ENCODE results near the gene S100A3.
"Not testable (repeated sequence)": the region's sequence is repeated elsewhere in the genome, so short reads cannot be mapped to it uniquely, and the experiment has no call there.

S100A3 gene

DNA sequence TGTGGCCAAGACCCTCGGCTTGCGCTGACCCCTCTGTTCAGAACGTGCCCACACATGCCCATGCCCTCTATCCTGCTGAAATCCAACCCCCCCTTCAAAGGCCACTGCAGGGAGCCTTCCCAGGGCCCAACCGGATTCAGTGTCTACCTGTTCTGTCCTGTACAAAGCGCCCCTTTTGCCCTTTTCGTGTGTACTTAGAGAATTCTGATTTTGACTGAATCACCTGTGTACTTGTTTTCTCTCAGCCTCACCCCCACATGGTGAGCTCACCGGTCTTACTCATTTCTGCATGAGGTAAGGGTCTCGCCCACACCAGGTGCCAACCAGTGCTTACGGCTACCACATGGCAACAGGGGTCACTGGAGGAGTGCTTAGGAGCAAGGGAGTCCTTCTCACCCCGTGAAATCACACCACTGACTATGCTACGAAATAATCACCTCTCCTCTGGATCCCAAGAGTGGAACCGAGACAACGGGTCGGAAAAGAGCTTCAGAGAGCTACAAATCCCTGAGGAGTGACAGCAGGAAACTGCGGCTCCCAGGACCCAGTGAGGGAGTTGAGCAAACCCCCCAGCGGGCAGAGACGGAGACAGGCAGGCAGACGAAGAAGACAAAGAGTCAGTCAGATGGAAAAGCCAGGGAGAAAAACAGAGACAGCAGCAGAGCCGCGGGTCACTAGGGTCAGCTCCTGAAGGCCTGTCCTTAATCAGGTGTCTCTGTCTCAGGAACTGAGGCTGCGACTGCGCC is 18.7 kb upstream of the S100A3 start:
- DNase-seq (ENCODE audit: insufficient read length), result no peak
- TF ChIP-seq TAF1 (IDR thresholded peaks at IDR 0.05; ENCODE audit: borderline replicate concordance, low read depth, low read length), result no peak
- no peak for FAIRE-seq

DNA sequence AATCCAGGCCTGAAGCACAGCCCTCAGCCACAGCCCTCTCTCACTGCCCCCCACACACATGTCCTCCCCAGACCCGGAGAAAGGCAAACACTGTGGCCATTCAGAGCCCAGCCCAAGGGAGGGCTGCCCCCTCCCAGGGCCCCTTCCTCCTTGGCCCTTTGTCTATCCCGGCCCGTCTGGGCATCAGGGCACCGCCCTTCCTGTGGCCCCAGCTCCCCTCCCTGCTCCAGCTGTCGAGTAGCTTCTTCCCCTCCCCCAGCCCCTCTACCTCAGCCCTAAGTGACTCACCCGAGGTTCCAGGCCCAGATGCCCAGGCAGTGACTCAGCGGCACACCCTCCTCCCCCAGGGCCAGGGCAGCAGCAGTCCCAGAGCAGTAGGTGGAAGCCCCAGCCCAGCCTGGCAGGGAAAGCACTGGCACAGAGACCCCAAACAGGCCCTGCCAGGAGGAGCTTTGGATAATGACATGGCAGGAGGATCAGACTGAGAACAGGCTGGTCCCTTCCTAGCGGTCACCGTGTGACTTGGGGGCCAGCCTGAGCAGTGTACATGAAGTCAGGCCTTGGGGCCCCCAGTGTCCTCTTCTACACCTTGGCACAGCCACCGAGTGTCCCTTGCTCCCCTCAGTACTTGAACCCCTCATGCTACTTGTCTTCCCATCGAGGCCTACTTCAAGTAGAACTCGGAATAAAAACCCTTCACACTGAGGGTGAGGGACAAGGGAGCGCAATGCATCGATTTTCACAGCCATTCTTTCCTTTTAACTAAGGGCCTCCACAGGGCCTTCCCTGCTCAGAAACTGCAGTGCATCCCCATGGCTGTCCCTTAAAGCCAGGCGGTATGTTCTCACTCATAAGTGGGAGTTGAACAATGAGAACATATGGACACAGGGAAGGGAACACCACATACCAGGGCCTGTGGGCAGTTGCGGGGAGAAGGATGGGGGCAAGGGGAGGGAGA is 17.6 kb upstream of the S100A3 start:
- DNase-seq (ENCODE audit: insufficient read length), result no peak
- TF ChIP-seq TAF1 (IDR thresholded peaks at IDR 0.05; ENCODE audit: borderline replicate concordance, low read depth, low read length) (no peak), POLR2AphosphoS5 (IDR thresholded peaks at IDR 0.05; ENCODE audit: low read depth, low read length) (no peak)
- no peak for FAIRE-seq

DNA sequence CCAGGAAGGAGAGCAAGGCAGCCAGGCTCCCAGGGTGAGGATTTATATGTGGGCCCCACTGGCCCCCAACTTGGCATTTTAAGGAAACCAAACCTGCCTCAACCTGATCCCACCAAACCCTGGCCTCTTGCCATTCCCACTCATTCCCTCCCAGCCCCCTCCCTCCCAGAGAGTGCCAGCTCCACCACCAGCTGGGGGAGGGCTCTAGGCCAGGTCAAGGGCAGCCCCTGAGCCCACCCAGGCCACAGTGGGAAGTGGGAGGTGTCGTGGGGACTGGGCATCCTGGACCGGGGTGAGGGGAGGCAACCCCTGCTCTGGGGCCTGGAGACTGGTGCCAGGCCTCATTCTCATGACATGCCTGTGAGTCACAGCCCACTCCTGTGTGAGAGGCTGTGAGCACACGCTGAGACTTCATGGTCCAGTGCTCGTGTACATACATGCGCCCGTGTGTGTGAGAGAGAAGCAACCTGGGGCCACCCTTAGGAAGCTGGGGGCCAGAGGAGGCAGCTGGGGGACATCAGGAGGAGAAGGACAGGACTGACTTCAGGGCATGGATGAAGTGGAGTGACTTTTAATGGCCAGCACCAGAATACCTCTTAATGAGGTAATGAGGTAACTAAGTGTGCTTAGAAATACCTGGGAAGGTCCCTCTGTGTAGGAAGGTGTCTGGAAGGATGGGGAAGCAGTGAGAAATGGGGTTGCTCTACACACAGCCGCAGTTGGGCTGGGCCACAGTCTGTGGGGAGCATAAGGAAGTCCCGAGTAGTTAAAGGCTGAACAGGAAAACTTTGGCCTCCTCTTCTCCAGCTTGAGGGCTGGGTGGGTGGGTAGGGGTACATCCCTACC is 16.7 kb upstream of the S100A3 start, which contains the start of gene S100A2:
S100A2 (minus strand) TSS at position 316 of the 846 bp plus-strand sequence. CDS start 1,967 bp downstream, outside the sequence.
- TF ChIP-seq POLR2AphosphoS5 (IDR thresholded peaks at IDR 0.05; ENCODE audit: low read depth, low read length), result no peak
- no peak for TF ChIP-seq TAF1 (IDR thresholded peaks at IDR 0.05; ENCODE audit: borderline replicate concordance, low read depth, low read length)
- TF ChIP-seq POLR2A (IDR thresholded peaks at IDR 0.05; ENCODE audit: low read depth, low read length), result no peak
- FAIRE-seq (no peak), DNase-seq (ENCODE audit: insufficient read length) (peak; percentile 55)

DNA sequence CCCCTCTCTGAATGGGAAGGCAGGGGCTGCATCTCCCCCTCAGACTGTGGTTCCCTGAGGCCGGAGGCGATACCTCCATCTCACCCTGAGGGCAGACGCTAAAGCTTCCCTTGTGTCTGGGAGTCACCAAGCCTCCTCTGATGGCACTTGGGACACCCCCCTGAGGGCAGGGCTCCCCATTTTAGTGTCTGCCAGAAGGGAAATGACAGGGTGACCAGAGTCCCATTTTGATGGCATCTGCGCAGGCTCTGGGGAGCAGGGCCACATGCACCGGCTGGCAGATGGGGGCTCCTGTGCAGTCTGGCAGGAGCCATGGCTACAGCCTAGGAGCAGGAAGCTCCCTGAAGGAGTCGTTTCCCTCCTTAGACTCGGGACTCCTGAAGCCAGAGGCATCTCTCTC is 14.9 kb upstream of the S100A3 start:
- FAIRE-seq, result no peak
- DNase-seq (ENCODE audit: insufficient read length), result no peak
- no peak for TF ChIP-seq POLR2AphosphoS5 (IDR thresholded peaks at IDR 0.05; ENCODE audit: low read depth, low read length)

DNA sequence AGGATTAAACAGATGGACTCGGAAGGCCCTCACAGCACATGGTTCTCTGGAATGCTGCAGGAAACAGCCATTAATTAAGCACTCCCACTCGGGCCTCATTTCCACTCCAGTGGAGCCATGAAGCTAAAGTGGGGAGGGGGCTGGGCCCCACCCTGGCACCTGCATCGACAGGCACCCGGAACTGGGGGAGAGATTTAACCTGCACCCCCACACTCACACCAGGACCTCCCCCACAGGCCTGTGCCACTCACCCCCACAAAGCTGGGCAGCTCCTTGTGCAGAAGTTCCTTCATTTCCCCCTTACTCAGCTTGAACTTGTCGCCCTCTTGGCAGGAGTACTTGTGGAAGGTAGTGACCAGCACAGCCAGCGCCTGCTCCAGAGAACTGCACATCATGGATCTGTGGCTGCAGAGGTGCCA is 14.4 kb upstream of the S100A3 start:
- DNase-seq (ENCODE audit: insufficient read length) (no peak), FAIRE-seq (no peak)
- no peak for TF ChIP-seq TAF1 (IDR thresholded peaks at IDR 0.05; ENCODE audit: borderline replicate concordance, low read depth, low read length)
- no peak for TF ChIP-seq POLR2AphosphoS5 (IDR thresholded peaks at IDR 0.05; ENCODE audit: low read depth, low read length)
- TF ChIP-seq POLR2A (IDR thresholded peaks at IDR 0.05; ENCODE audit: low read depth, low read length), result no peak

DNA sequence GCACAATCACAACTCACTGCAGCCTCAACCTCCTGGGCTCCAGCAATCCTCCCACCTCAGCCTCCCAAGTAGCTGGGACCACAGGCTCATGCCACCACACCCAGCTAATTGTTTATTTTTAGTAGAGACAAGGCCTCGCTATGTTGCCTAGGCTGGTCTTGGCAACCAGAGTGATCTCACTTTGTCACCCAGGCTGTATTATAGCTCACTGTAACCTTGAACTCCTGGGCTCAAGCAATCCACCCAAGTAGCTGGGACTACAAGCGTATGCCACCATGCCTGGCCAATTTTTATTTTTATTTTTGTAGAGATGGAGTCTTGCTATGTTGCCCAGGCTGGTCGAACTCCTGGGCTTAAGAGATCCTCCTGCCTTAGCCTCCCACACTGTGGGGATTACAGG is 13.0 kb upstream of the S100A3 start:
- not testable (repeated sequence) for FAIRE-seq; DNase-seq (ENCODE audit: insufficient read length)

DNA sequence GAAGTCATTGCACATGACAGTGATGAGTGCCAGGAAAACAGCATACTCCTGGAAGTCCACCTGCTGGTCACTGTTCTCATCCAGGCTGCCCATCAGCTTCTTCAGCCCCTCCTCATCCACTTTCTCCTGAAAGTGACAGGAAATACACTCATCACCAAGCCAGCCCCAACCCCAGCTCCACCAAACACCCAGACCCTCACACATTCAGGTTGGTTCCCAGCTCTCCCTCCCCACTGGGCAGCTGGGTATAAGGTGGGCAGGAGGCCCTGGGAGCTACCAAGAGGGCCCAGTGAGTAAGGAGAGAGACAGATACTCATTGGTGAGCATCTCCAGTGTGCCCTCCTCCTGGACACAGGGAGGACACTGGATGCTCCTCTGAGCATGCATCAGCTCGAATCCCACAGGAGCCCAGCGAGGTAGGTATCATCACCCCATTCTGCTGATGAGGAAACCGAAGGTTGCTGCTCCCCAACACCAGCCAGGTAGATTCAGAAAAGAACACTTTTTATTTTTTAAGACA is 12.5 kb upstream of the S100A3 start:
- DNase-seq (ENCODE audit: insufficient read length) (no peak), FAIRE-seq (no peak)
- TF ChIP-seq TAF1 (IDR thresholded peaks at IDR 0.05; ENCODE audit: borderline replicate concordance, low read depth, low read length), result no peak
- no peak for TF ChIP-seq POLR2A (IDR thresholded peaks at IDR 0.05; ENCODE audit: low read depth, low read length)
- TF ChIP-seq POLR2AphosphoS5 (IDR thresholded peaks at IDR 0.05; ENCODE audit: low read depth, low read length), result no peak

DNA sequence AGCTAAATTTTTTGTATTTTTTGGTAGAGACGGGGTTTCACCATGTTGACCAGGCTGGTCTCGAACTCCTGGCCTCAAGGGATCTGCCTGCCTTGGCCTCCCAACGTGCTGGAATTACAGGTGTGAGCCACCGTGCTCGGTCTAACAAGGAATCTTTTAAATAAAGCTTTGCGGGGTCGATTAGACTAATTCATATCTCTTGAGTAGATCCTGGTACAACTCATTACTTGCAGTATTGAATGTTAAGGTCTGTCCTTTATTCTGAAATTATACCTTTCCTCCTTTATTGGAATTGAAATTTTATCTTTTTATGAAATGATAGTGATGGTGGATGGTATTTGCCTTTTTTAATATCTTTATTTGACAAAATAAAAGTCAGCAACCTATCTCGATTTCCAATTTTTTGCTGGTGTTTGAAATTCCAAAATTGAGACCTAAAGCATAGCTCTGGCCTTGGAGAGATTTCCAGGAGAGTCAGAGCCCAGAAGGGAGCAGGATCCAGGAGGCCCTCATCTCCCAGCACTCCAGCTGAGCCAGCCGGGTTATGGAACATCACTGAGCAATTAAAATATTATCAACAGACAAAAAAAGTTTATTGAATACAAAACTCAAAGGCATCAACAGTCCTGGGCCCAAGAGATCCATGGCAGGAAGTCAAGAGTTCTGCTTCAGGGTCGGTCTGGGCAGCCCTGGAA is 11.9 kb upstream of the S100A3 start:
- DNase-seq (ENCODE audit: insufficient read length) (no peak), FAIRE-seq (no peak)
- TF ChIP-seq TAF1 (IDR thresholded peaks at IDR 0.05; ENCODE audit: borderline replicate concordance, low read depth, low read length), result no peak
- TF ChIP-seq POLR2AphosphoS5 (IDR thresholded peaks at IDR 0.05; ENCODE audit: low read depth, low read length), result no peak
- TF ChIP-seq POLR2A (IDR thresholded peaks at IDR 0.05; ENCODE audit: low read depth, low read length), result no peak

DNA sequence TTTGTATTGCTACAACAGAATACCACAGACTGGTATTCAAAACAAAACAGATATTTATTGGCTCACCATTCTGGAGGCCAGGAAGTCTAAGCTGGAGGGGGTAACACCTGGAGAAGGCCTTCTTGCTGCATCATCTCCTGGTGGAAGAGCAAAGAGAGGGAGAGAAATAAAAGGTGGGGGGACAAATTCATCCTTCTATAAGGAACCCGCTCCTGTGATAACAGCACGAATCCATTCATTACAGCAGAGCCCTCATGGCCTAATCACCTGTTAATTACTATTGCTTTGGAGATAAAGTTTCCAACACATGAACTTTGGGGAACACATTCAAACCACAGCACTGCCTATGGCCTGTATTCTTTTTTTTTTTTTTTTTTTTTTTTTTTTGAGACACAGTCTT is 11.2 kb upstream of the S100A3 start:
- TF ChIP-seq POLR2AphosphoS5 (IDR thresholded peaks at IDR 0.05; ENCODE audit: low read depth, low read length) (no peak), POLR2A (IDR thresholded peaks at IDR 0.05; ENCODE audit: low read depth, low read length) (no peak), TAF1 (IDR thresholded peaks at IDR 0.05; ENCODE audit: borderline replicate concordance, low read depth, low read length) (no peak)
- FAIRE-seq, result no peak
- DNase-seq (ENCODE audit: insufficient read length), result no peak

DNA sequence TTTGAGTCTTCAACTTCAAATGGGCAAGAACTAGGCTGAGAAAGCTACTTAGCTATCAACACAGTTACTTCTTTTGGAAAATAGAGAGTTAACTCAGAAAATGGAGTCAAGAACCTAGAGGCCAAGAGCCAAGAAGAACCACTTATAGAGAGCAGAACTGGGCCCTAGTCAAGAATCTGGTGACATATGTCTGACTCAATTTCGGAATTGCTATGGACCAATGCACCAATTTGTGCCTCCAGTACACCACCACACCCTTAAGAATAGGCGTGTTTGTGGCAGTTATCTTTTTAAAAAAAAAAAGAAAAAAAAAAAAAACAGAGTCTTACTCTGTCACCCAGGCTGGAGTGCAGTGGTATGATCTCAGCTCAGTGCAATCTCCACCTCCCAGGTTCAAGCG is 8.8 kb upstream of the S100A3 start:
- no peak for TF ChIP-seq POLR2A (IDR thresholded peaks at IDR 0.05; ENCODE audit: low read depth, low read length)
- TF ChIP-seq POLR2AphosphoS5 (IDR thresholded peaks at IDR 0.05; ENCODE audit: low read depth, low read length), result no peak
- TF ChIP-seq TAF1 (IDR thresholded peaks at IDR 0.05; ENCODE audit: borderline replicate concordance, low read depth, low read length), result no peak
- DNase-seq (ENCODE audit: insufficient read length) (no peak), FAIRE-seq (no peak)

DNA sequence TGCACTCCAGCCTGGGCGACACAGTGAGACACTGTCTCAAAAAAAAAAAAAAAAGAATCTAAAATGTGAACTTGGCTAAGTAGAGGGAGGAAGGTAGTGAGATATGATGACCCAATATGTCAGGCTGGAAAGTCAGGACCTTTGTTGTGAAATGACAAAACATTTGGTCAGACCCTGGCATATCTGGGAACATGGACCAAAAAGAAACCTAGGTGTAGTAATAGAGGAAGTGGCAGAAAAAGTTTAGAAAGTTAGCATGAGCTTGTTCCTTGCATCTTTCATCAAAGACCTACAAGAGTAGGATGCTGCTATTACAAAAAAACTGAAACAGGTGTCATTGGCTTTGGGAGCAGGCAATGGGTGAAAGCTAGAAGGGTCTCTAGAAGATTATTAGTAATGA is 7.3 kb upstream of the S100A3 start:
- no peak for FAIRE-seq
- no peak for DNase-seq (ENCODE audit: insufficient read length)
- no peak for TF ChIP-seq TAF1 (IDR thresholded peaks at IDR 0.05; ENCODE audit: borderline replicate concordance, low read depth, low read length)
- no peak for TF ChIP-seq POLR2AphosphoS5 (IDR thresholded peaks at IDR 0.05; ENCODE audit: low read depth, low read length)
- TF ChIP-seq POLR2A (IDR thresholded peaks at IDR 0.05; ENCODE audit: low read depth, low read length), result no peak

All from GM12892 (cell line).